ENCODE data around the gene PGF. TPM values are rescaled to one million over a fixed set of nuclear protein-coding genes. Genes with fewer than 3 reads are reported as not detected.

Gene PGF
- total and polyA plus RNA-seq, 12 donors: 1.7 to 12.7 (median 4.9) TPM

DNA sequence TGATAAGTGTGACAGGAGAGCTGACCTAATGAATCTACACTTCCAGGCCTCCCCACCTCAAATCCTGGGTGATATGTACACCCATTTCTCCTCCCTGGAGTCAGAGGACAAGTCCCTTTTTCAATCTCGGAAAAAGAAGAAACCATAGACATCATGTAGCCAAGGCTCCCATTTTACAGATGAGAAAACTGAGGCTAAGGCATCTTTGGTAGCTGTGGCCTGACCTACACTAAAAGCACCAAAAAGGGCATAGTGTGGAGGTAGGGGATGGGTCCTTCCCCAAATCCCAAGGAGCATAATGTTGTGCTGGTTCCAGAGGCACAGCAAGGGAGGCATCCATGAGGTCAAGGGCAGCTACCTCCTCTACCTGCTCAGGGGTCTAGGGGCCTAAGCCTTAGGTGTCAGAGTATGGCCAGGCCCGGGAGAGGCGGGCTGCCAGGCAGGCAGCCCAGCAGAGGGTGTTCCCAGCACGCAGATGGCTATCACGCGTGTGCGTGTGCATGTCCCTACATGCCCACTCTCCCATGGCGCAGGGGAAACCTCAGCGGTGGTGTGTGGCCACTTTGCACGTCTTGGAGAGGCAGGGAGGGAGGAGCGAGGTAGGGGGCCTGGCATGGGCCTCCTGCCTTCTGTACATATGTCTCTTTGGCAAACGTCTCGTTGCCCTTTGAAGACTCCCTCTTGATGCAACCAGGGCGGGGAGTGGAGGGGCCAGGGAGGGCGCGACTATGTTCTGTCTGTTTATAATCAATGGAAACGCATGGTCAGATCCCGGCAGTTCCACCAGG, 2.5 kb downstream of the PGF start:
- Histone ChIP-seq H3K27me3 (no peaks in the 10 kb centered on the region), H3K4me3 (no peak overlapping the region), H3K4me1 (replicated peaks in 1 of 2) (peaks cover 0 to 18% of the 10 kb centered on the region in 2 donors), H3K36me3 (replicated peaks in 1 of 2) (no peaks in the 10 kb centered on the region), H3K27ac (no peak overlapping the region), H3K9me3 (replicated peaks in 1 of 3) (no peaks in the 10 kb centered on the region)
- TF ChIP-seq, protein P1, sequence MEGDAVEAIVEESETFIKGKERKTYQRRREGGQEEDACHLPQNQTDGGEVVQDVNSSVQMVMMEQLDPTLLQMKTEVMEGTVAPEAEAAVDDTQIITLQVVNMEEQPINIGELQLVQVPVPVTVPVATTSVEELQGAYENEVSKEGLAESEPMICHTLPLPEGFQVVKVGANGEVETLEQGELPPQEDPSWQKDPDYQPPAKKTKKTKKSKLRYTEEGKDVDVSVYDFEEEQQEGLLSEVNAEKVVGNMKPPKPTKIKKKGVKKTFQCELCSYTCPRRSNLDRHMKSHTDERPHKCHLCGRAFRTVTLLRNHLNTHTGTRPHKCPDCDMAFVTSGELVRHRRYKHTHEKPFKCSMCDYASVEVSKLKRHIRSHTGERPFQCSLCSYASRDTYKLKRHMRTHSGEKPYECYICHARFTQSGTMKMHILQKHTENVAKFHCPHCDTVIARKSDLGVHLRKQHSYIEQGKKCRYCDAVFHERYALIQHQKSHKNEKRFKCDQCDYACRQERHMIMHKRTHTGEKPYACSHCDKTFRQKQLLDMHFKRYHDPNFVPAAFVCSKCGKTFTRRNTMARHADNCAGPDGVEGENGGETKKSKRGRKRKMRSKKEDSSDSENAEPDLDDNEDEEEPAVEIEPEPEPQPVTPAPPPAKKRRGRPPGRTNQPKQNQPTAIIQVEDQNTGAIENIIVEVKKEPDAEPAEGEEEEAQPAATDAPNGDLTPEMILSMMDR (IDR thresholded peaks at IDR 0.05): no peak
- TF ChIP-seq POLR2A (IDR thresholded peaks at IDR 0.05): no peak
- WGBS, 4 donors: 88 to 95% (median 91%) methylated on average over 10 to 18 of the region's 18 CpGs
- intact Hi-C loops (cut with DNase I): no loop called here
- no peak for DNase-seq

GRCh38 chr14:74952180-74952665, 3.2 kb downstream of the PGF start:
- Histone ChIP-seq H3K27ac (no peak overlapping the region), H3K9me3 (replicated peaks in 1 of 3) (no peaks in the 10 kb centered on the region), H3K36me3 (replicated peaks in 1 of 2) (no peaks in the 10 kb centered on the region), H3K4me1 (replicated peaks in 1 of 2) (peaks cover 0 to 18% of the 10 kb centered on the region in 2 donors), H3K4me3 (no peak overlapping the region), H3K27me3 (no peaks in the 10 kb centered on the region)
- no peak for DNase-seq
- 82 to 87% (median 83%) methylated on average over 5 to 6 of the region's 6 CpGs for whole genome bisulfite sequencing, 4 donors
- intact Hi-C loops (cut with DNase I): no loop called here
- TF ChIP-seq, protein P1 (IDR thresholded peaks at IDR 0.05): no peak
- no peak for TF ChIP-seq POLR2A (IDR thresholded peaks at IDR 0.05)

- intact Hi-C loops (cut with DNase I): no loop called here
- Histone ChIP-seq H3K4me1 (replicated peaks in 1 of 2) (peaks cover 0 to 18% of the 10 kb centered on the region in 2 donors), H3K36me3 (replicated peaks in 1 of 2) (no peaks in the 10 kb centered on the region), H3K4me3 (no peak overlapping the region), H3K9me3 (replicated peaks in 1 of 3) (no peaks in the 10 kb centered on the region), H3K27ac (no peak overlapping the region), H3K27me3 (no peaks in the 10 kb centered on the region)
- TF ChIP-seq, protein P1 (IDR thresholded peaks at IDR 0.05): no peak
- no peak for TF ChIP-seq POLR2A (IDR thresholded peaks at IDR 0.05)
- 75 to 80% (median 76%) methylated on average over 8 to 15 of the region's 15 CpGs for WGBS, 4 donors
- DNase-seq: no peak
Measured at GRCh38 chr14:74951443-74952179, 3.8 kb downstream of the PGF start.

DNA sequence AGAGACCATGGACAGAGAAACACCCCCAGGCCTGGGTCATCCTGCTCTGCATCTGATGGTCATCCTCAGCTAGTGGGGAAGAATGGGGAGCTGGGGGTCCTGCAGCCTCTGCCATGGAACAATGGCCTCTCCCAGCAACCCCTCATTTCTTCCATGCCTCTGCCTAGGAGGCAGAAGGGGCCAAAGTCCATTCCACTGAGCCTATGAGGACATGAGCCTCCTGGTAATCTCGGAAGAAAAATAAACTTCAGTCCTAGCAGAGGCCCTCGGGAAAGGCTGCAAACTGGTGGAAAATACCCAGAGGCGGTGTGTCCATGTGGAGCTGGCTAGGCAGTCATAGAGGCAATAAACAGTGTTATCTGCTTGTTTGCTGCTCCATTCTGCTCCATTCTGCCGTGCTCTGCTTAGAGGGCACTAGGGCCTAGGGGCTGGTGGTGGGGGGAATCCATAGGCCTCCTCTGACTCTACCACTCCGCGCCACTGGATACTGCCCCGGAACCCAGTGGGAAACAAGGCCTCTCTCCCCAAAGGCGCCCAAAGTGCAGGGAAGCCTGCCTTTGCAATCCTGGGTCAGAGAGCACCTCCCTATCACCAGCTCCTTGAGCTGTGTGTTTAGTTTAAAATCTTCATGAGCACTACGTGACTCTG, 4.5 kb downstream of the PGF start:
- H3K36me3 ChIP-seq (replicated peaks in 1 of 2): no peaks in the 10 kb centered on the region
- WGBS, 4 donors: 73 to 87% (median 85%) methylated on average over 8 to 9 of the region's 9 CpGs
- H3K9me3 ChIP-seq (replicated peaks in 1 of 3): no peaks in the 10 kb centered on the region
- H3K4me1 ChIP-seq (replicated peaks in 1 of 2): peaks cover 0 to 18% of the 10 kb centered on the region in 2 donors
- no peak overlapping the region for H3K27ac ChIP-seq
- DNase-seq: no peak
- TF ChIP-seq POLR2A (IDR thresholded peaks at IDR 0.05): no peak
- TF ChIP-seq, protein P1 (IDR thresholded peaks at IDR 0.05): no peak
- intact Hi-C loops (cut with DNase I): no loop called here
- H3K4me3 ChIP-seq: no peak overlapping the region
- H3K27me3 ChIP-seq: no peaks in the 10 kb centered on the region

Measured in adrenal gland (tissue), 12 donors.